Measurements from ENCODE around the gene MRPL19. TPM values are rescaled to one million over a fixed set of nuclear protein-coding genes. Genes with fewer than 3 reads are reported as not detected.

The MRPL19 gene
- total RNA-seq, 4 donors from 2014 or later: 24.7 to 39.0 (median 32.9) TPM

DNA sequence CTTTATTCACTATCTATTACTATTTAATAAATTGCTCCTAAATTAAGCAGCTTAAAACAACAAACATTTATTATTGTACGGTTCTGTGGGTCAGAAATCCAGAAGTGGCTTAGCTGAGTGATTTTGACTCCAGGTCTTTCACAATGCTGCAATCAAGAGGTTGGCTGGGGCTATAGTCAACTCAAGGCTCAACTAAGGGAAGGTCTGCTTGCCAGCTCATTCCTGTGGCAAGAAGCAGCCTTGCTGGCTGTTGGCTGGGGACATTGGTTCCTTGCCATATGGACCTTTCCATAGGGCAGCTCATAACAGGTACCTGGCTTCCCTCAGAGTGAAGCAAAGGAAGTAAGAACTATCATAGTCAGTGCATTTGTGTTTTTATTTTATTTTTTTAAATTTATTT lies 5.0 kb upstream of the MRPL19 start:
- TF ChIP-seq, protein P1, sequence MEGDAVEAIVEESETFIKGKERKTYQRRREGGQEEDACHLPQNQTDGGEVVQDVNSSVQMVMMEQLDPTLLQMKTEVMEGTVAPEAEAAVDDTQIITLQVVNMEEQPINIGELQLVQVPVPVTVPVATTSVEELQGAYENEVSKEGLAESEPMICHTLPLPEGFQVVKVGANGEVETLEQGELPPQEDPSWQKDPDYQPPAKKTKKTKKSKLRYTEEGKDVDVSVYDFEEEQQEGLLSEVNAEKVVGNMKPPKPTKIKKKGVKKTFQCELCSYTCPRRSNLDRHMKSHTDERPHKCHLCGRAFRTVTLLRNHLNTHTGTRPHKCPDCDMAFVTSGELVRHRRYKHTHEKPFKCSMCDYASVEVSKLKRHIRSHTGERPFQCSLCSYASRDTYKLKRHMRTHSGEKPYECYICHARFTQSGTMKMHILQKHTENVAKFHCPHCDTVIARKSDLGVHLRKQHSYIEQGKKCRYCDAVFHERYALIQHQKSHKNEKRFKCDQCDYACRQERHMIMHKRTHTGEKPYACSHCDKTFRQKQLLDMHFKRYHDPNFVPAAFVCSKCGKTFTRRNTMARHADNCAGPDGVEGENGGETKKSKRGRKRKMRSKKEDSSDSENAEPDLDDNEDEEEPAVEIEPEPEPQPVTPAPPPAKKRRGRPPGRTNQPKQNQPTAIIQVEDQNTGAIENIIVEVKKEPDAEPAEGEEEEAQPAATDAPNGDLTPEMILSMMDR (IDR thresholded peaks at IDR 0.05): no peak
- TF ChIP-seq POLR2A (IDR thresholded peaks at IDR 0.05): no peak
- intact Hi-C loops (cut with DNase I; ENCODE audit: low total_unique reads): no loop called here
- 74 to 78% methylated on average over 1 of the region's 1 CpG for WGBS, 2 donors
- DNase-seq (ENCODE audit: low spot score in 2 of 2): no peak
- no peak overlapping the region for H3K4me3 ChIP-seq (ENCODE audit: low read depth, poor library complexity, severe bottlenecking)

GRCh38 chr2:75643980-75644379 lies 2.6 kb upstream of the MRPL19 start:
- 34 to 42% methylated on average over 1 of the region's 1 CpG for WGBS, 2 donors
- intact Hi-C loops (cut with DNase I; ENCODE audit: low total_unique reads): no loop called here

DNA sequence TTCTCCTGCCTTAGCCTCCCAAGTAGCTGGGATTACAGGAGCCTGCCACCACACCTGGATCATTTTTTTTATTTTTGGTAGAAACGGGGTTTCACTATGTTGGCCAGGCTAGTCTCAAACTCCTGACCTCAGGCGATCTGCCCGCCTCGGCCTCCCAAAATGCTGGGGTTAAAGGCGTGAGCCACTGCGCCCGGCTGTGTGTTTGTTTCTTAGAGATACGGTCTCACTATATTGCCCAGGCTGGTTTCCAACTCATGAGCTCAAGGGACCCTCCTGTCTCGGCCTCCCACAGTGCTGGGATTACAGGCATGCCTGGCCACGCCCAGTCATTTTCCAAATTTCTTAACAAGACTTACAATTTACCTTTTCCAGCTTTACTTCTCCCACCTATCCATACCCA lies 940 bp upstream of the MRPL19 start:
- no peak for DNase-seq (ENCODE audit: low spot score in 2 of 2)
- TF ChIP-seq, protein P1 (IDR thresholded peaks at IDR 0.05): no peak
- no peak for TF ChIP-seq POLR2A (IDR thresholded peaks at IDR 0.05)
- 91 to 95% methylated on average over 10 of the region's 10 CpGs for WGBS, 2 donors
- no peak overlapping the region for H3K4me3 ChIP-seq (ENCODE audit: low read depth, poor library complexity, severe bottlenecking)
- intact Hi-C loops (cut with DNase I; ENCODE audit: low total_unique reads): no loop called here

More at GRCh38 chr2:75643980-75644379, 2.6 kb upstream of the MRPL19 start:
- TF ChIP-seq, protein P1 (IDR thresholded peaks at IDR 0.05): no peak
- no peak for TF ChIP-seq POLR2A (IDR thresholded peaks at IDR 0.05)
- no peak for DNase-seq (ENCODE audit: low spot score in 2 of 2)
- no peak overlapping the region for H3K4me3 ChIP-seq (ENCODE audit: low read depth, poor library complexity, severe bottlenecking)

- no peak overlapping the region for H3K4me3 ChIP-seq (ENCODE audit: low read depth, poor library complexity, severe bottlenecking)
- TF ChIP-seq POLR2A (IDR thresholded peaks at IDR 0.05): no peak
- TF ChIP-seq, protein P1 (IDR thresholded peaks at IDR 0.05): no peak
- intact Hi-C loops (cut with DNase I; ENCODE audit: low total_unique reads): no loop called here
- DNase-seq (ENCODE audit: low spot score in 2 of 2): no peak
- 70 to 86% methylated on average over 9 of the region's 9 CpGs for WGBS, 2 donors
Measured at GRCh38 chr2:75646090-75646582, 447 bp upstream of the MRPL19 start.

GRCh38 chr2:75647771-75648170 lies 1.2 kb downstream of the MRPL19 start:
- intact Hi-C loops (cut with DNase I; ENCODE audit: low total_unique reads): no loop called here
- TF ChIP-seq POLR2A (IDR thresholded peaks at IDR 0.05): no peak
- TF ChIP-seq, protein P1 (IDR thresholded peaks at IDR 0.05): no peak
- no peak for DNase-seq (ENCODE audit: low spot score in 2 of 2)
- WGBS, 2 donors: 45 to 51% methylated on average over 3 of the region's 3 CpGs
- no peak overlapping the region for H3K4me3 ChIP-seq (ENCODE audit: low read depth, poor library complexity, severe bottlenecking)

DNA sequence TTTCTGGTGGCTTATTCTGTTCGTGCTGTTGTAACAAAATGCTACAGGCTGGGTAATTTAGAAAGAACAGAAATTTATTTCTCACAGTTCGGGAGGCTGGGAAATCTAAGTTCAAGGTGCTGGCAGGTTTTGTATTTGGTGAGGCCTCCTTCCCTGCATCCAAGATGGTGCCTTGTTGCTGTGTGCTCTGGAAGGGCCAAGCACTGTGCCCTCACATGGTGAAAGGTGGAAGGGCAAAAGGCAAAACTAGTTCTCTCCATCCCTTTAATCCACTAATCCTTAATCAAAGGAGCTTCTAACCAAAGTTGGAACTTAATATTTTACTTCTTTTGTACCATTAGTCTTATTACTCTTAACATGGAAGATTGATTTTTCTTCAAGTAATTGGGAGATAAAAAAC lies 7.4 kb downstream of the MRPL19 start:
- 96 to 98% methylated on average over 2 of the region's 2 CpGs for WGBS, 2 donors
- TF ChIP-seq, protein P1 (IDR thresholded peaks at IDR 0.05): no peak
- TF ChIP-seq POLR2A (IDR thresholded peaks at IDR 0.05): no peak
- H3K4me3 ChIP-seq (ENCODE audit: low read depth, poor library complexity, severe bottlenecking): no peak overlapping the region
- DNase-seq (ENCODE audit: low spot score in 2 of 2): no peak
- intact Hi-C loops (cut with DNase I; ENCODE audit: low total_unique reads): no loop called here

Measured in lower leg skin (tissue), 4 donors.